SK-N-MC (cell line): ENCODE measurements around the gene AGO3.

Experiments used
- EZH2 ChIP-seq: fragments of 200-600 bp; sonication (generic); IDR thresholded peaks from one replicate; pipeline ENCODE4 v1.6.1; 2017; ENCODE audit warnings: antibody characterized with exemption
- FOXP2 ChIP-seq: optimal IDR thresholded peaks from 2 replicates; pipeline ENCODE3; 2011; ENCODE audit warnings: mild to moderate bottlenecking, moderate library complexity; ENCODE audit not compliant: insufficient read depth; ENCODE audit errors: extremely low read length, control extremely low read depth
- POLR2AphosphoS5 ChIP-seq: IDR thresholded peaks from 2 replicates; pipeline ENCODE4 v1.6.1; 2012; ENCODE audit warnings: mild to moderate bottlenecking, low read depth, low read length, borderline replicate concordance

GRCh38 chr1:35914717-35915116, 16.2 kb upstream of the AGO3 start:
- TF ChIP-seq POLR2AphosphoS5 (no peak), EZH2 (no peak), FOXP2 (no peak)
